Measurements from ENCODE around the gene NEK1.

DNA sequence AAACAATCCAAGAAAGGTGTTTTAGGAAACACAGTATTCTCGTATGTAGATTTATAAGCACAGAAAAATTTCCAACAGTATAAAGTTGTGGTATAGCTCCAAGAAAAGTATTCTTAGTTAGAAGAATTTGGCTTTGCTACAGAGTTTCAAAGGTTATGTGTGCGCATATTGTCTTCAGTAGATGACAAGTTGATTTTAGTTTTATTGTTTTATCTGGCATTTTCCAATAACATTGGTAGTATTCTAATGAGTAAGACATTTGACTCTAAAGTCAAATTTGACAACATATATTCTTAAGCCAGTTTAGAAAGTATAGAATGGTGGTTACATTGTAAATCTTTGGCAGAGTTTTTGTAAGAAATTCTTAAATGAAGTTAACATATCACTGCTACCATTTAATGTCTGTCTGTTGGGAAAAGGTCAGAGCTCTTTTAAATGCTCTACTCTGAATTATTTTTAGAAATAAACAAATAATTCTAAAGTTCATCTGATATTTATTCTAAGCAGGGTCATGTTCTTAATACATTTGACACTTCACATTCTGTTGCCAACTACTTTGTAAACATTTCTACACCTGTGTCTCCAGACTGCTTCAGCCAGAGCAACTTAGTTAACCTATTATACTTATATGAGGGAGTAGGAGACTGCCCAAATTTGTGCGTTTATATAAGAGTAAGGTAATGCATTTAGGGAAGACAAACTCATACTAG lies 38.0 kb upstream of the NEK1 start:
- TF ChIP-seq, protein P1, sequence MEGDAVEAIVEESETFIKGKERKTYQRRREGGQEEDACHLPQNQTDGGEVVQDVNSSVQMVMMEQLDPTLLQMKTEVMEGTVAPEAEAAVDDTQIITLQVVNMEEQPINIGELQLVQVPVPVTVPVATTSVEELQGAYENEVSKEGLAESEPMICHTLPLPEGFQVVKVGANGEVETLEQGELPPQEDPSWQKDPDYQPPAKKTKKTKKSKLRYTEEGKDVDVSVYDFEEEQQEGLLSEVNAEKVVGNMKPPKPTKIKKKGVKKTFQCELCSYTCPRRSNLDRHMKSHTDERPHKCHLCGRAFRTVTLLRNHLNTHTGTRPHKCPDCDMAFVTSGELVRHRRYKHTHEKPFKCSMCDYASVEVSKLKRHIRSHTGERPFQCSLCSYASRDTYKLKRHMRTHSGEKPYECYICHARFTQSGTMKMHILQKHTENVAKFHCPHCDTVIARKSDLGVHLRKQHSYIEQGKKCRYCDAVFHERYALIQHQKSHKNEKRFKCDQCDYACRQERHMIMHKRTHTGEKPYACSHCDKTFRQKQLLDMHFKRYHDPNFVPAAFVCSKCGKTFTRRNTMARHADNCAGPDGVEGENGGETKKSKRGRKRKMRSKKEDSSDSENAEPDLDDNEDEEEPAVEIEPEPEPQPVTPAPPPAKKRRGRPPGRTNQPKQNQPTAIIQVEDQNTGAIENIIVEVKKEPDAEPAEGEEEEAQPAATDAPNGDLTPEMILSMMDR (IDR thresholded peaks at IDR 0.05) = no peak
- no peak for TF ChIP-seq POLR2A (IDR thresholded peaks at IDR 0.05)
